ENCODE data around the gene KDM2B. TPM values are rescaled to one million over a fixed set of nuclear protein-coding genes. Genes with fewer than 3 reads are reported as not detected.

KDM2B gene
- total and polyA plus RNA-seq, 3 donors from 2014 or later, result 30.4 to 59.8 (median 54.9) TPM

GRCh38 chr12:121399391-121400331, 181.2 kb downstream of the KDM2B start, which contains the start of gene RNF34:
Gene RNF34 (plus strand): TSS chr12:121400118. CDS start chr12:121400213, 95 bp downstream.
- Histone ChIP-seq H3K27ac (peak within 1 kb of the TSS; percentile 83), H3K36me3 (ENCODE audit: low read depth, missing control alignments) (no peaks in the 10 kb centered on the region), H3K4me3 (peak within 1 kb of the TSS; percentile 76 to 96), H3K9me3 (no peaks in the 10 kb centered on the region), H3K27me3 (no peaks in the 10 kb centered on the region), H3K4me1 (peaks cover 12% of the 10 kb centered on the region)
- 0 to 1% methylated on average over 37 to 77 of the region's 77 CpGs for WGBS, 2 donors
- TF ChIP-seq CTCF (IDR thresholded peaks at IDR 0.05), result no peak
- peak; percentile 87 for TF ChIP-seq POLR2A (IDR thresholded peaks at IDR 0.05)
- intact Hi-C loops (cut with DNase I; ENCODE audit: low total_unique reads), result no loop called here
- peak; percentile 99 for DNase-seq

- Histone ChIP-seq H3K27ac (no peak overlapping the region), H3K36me3 (ENCODE audit: low read depth, missing control alignments) (no peaks in the 10 kb centered on the region), H3K27me3 (no peaks in the 10 kb centered on the region), H3K9me3 (no peaks in the 10 kb centered on the region), H3K4me1 (peaks cover 12% of the 10 kb centered on the region), H3K4me3 (no peak overlapping the region)
- intact Hi-C loops (cut with DNase I; ENCODE audit: low total_unique reads), result no loop called here
- WGBS, 2 donors, result 70 to 79% methylated on average over 5 of the region's 5 CpGs
- TF ChIP-seq CTCF (IDR thresholded peaks at IDR 0.05) (no peak), POLR2A (IDR thresholded peaks at IDR 0.05) (no peak)
- DNase-seq, result no peak
These were observed 182.5 kb downstream of the KDM2B start for GRCh38 chr12:121398355-121398754.

GRCh38 chr12:121397521-121397920, 183.3 kb downstream of the KDM2B start:
- 76 to 81% methylated on average over 14 of the region's 14 CpGs for WGBS, 2 donors

GRCh38 chr12:121392325-121392716, 188.5 kb downstream of the KDM2B start:
- Histone ChIP-seq H3K27ac (no peak overlapping the region), H3K9me3 (no peaks in the 10 kb centered on the region), H3K27me3 (no peaks in the 10 kb centered on the region), H3K36me3 (ENCODE audit: low read depth, missing control alignments) (no peaks in the 10 kb centered on the region), H3K4me1 (no peaks in the 10 kb centered on the region), H3K4me3 (no peak overlapping the region)
- intact Hi-C loops (cut with DNase I; ENCODE audit: low total_unique reads), result no loop called here
- WGBS, 2 donors, result 92 to 94% methylated on average over 3 of the region's 3 CpGs
- DNase-seq, result no peak
- no peak for TF ChIP-seq POLR2A (IDR thresholded peaks at IDR 0.05)

More at GRCh38 chr12:121397521-121397920, 183.3 kb downstream of the KDM2B start:
- Histone ChIP-seq H3K27me3 (no peaks in the 10 kb centered on the region), H3K9me3 (no peaks in the 10 kb centered on the region), H3K36me3 (ENCODE audit: low read depth, missing control alignments) (no peaks in the 10 kb centered on the region), H3K4me3 (no peak overlapping the region), H3K27ac (no peak overlapping the region), H3K4me1 (peaks cover 12% of the 10 kb centered on the region)
- no peak for DNase-seq
- intact Hi-C loops (cut with DNase I; ENCODE audit: low total_unique reads), result no loop called here
- TF ChIP-seq CTCF (IDR thresholded peaks at IDR 0.05) (no peak), POLR2A (IDR thresholded peaks at IDR 0.05) (no peak)

- Histone ChIP-seq H3K27ac (no peak overlapping the region), H3K9me3 (no peaks in the 10 kb centered on the region), H3K4me3 (no peak overlapping the region), H3K27me3 (no peaks in the 10 kb centered on the region), H3K4me1 (no peaks in the 10 kb centered on the region), H3K36me3 (ENCODE audit: low read depth, missing control alignments) (no peaks in the 10 kb centered on the region)
- no peak for TF ChIP-seq POLR2A (IDR thresholded peaks at IDR 0.05)
- no peak for TF ChIP-seq CTCF (IDR thresholded peaks at IDR 0.05)
- intact Hi-C loops (cut with DNase I; ENCODE audit: low total_unique reads), result no loop called here
- no peak for DNase-seq
- 69 to 76% methylated on average over 10 of the region's 10 CpGs for WGBS, 2 donors
These were observed 189.1 kb downstream of the KDM2B start for GRCh38 chr12:121391619-121392324.
